CD14-positive monocyte (primary cell): ENCODE measurements around the gene KLHL42. TPM values are rescaled to one million over a fixed set of nuclear protein-coding genes. Genes with fewer than 3 reads are reported as not detected.

ENCODE experiments used
- DNase-seq, 3 donors: peaks; one replicate each; pipeline ENCODE4 v3.0.0-alpha.2; 2011 to 2022
- H2AFZ ChIP-seq: 2 replicates; pipeline ENCODE4 v1.6.0; 2012; ENCODE audit warnings: mild to moderate bottlenecking, low read depth, low read length, inconsistent platforms; ENCODE audit not compliant: insufficient read depth, poor library complexity, severe bottlenecking
- H3K27ac ChIP-seq, 2 donors: 1 replicate in 1 of 2; 2 replicates in 1 of 2; pipeline ENCODE4 v1.5.1; 2012 to 2013; ENCODE audit warnings: low read length in 2 of 2, control low read depth in 1 of 2, inconsistent platforms in 1 of 2, low read depth in 1 of 2, mild to moderate bottlenecking in 1 of 2
- H3K27me3 ChIP-seq, 2 donors: one replicate each; pipeline versions ENCODE4 v1.6.0 to v1.6.1; 2011 to 2013; ENCODE audit warnings: low read length in 2 of 2; ENCODE audit not compliant: control insufficient read depth in 2 of 2, insufficient read depth in 2 of 2
- H3K36me3 ChIP-seq, 2 donors: replicated peaks in 1 of 2; 1 replicate in 1 of 2; 2 replicates in 1 of 2; pipeline versions ENCODE4 v1.5.1 to v1.6.1; 2012 to 2013; ENCODE audit warnings: low read length in 2 of 2, control low read depth in 1 of 2, inconsistent platforms in 1 of 2, mild to moderate bottlenecking in 1 of 2; ENCODE audit not compliant: insufficient read depth in 2 of 2, control insufficient read depth in 1 of 2
- H3K4me1 ChIP-seq, 2 donors: 1 replicate in 1 of 2; 2 replicates in 1 of 2; pipeline versions ENCODE4 v1.5.1 to v1.6.1; 2012 to 2013; ENCODE audit warnings: low read length in 2 of 2, control low read depth in 1 of 2, inconsistent platforms in 1 of 2, mild to moderate bottlenecking in 1 of 2, moderate library complexity in 1 of 2; ENCODE audit not compliant: insufficient read depth in 2 of 2, control insufficient read depth in 1 of 2
- H3K4me2 ChIP-seq: replicated peaks from 2 replicates; pipeline ENCODE3; 2012; ENCODE audit warnings: low read length, moderate library complexity, mild to moderate bottlenecking; ENCODE audit not compliant: poor library complexity, severe bottlenecking; ENCODE audit errors: extremely low read depth
- H3K4me3 ChIP-seq, 3 experiments: fragments of 200-600 bp in 1 of 3; sonication (generic) in 1 of 3; replicated peaks in 1 of 3; 1 replicate in 2 of 3; 2 replicates in 1 of 3; pipeline ENCODE4 v1.5.1; 2011 to 2013; ENCODE audit warnings: low read length in 3 of 3, mild to moderate bottlenecking in 3 of 3, control low read depth in 2 of 3, low read depth in 2 of 3, inconsistent platforms in 1 of 3, moderate library complexity in 1 of 3
- H3K79me2 ChIP-seq: 2 replicates; pipeline ENCODE4 v1.6.0; 2012; ENCODE audit warnings: mild to moderate bottlenecking, control low read depth, inconsistent platforms, low read length, moderate library complexity; ENCODE audit not compliant: insufficient read depth
- H3K9ac ChIP-seq: 2 replicates; pipeline ENCODE4 v1.6.0; 2017; ENCODE audit warnings: low read length, mild to moderate bottlenecking; ENCODE audit not compliant: insufficient read depth, poor library complexity, severe bottlenecking
- H3K9me3 ChIP-seq, 2 donors: replicated peaks in 1 of 2; 1 replicate in 1 of 2; 2 replicates in 1 of 2; pipeline versions ENCODE4 v1.5.1 to v1.6.1; 2012 to 2013; ENCODE audit warnings: low read length in 2 of 2, control low read depth in 1 of 2; ENCODE audit not compliant: control insufficient read depth in 1 of 2, insufficient read depth in 1 of 2
- H4K20me1 ChIP-seq: 2 replicates; pipeline ENCODE4 v1.6.0; 2012; ENCODE audit warnings: mild to moderate bottlenecking, low read length, control low read depth, moderate library complexity; ENCODE audit not compliant: insufficient read depth
- H3K27ac Mint-ChIP-seq, 7 donors: one replicate each; pipeline ENCODE4 v1.8.0; 2020; ENCODE audit warnings: mild to moderate bottlenecking in 7 of 7, mixed read lengths in 7 of 7, moderate library complexity in 6 of 7, inconsistent platforms in 2 of 7
- H3K27me3 Mint-ChIP-seq, 3 donors: one replicate each; pipeline ENCODE4 v1.8.0; 2021 to 2022; ENCODE audit warnings: low read depth in 3 of 3, mild to moderate bottlenecking in 3 of 3, mixed read lengths in 3 of 3, moderate library complexity in 3 of 3, inconsistent platforms in 1 of 3
- H3K36me3 Mint-ChIP-seq, 2 donors: one replicate each; pipeline ENCODE4 v1.8.0; 2020; ENCODE audit warnings: mixed read lengths in 2 of 2, inconsistent platforms in 1 of 2, mild to moderate bottlenecking in 1 of 2
- H3K4me1 Mint-ChIP-seq: one replicate; pipeline ENCODE4 v1.8.0; 2020; ENCODE audit warnings: mild to moderate bottlenecking, mixed read lengths
- H3K4me3 Mint-ChIP-seq, 2 donors: one replicate each; pipeline ENCODE4 v1.8.0; 2020; ENCODE audit warnings: mild to moderate bottlenecking in 2 of 2, mixed read lengths in 2 of 2, moderate library complexity in 1 of 2
- H3K9me3 Mint-ChIP-seq, 7 donors: one replicate each; pipeline ENCODE4 v1.8.0; 2020 to 2022; ENCODE audit warnings: mixed read lengths in 7 of 7, mild to moderate bottlenecking in 6 of 7, moderate library complexity in 6 of 7, inconsistent platforms in 2 of 7
- CTCF ChIP-seq: fragments of 200-600 bp; IDR thresholded peaks from one replicate; pipeline ENCODE4 v1.8.0; 2022; ENCODE audit warnings: antibody characterized with exemption, mild to moderate bottlenecking
- WGBS: methylation state at CpG from one replicate; pipeline ENCODE4 v1.1.5; 2013; ENCODE audit warnings: missing lambda C conversion rate; ENCODE audit not compliant: insufficient coverage; 5-methylcytosine and 5-hydroxymethylcytosine counted together
- intact Hi-C, 2 donors: fragments of 100-400 bp; cut with micrococcal nuclease; formaldehyde crosslinking; loops; one replicate each; pipeline versions ENCODE4 v1.15.0 to v1.15.1; 2023
- polyA plus RNA-seq, 3 donors: library from polyadenylated mRNA; depleted of rRNA in 1 of 3; unstranded in 2 of 3; stranded (reverse) in 1 of 3; fragments of 300-500 nt in 2 of 3; fragments of >200 nt in 1 of 3; fragmentation: Illumina TruSeq in 2 of 3; gene quantifications; 1 replicate in 2 of 3; 2 replicates in 1 of 3; pipeline ENCODE4 v1.2.3, GENCODE V29; 2012 to 2021

Gene KLHL42
- polyA plus RNA-seq, 3 donors, result 4.1 to 9.9 (median 7.5) TPM

- Mint-ChIP-seq H3K27ac (no peak overlapping the region), H3K9me3 (peaks cover 0 to 3% (median 2%) of the 10 kb centered on the region in 7 donors), H3K4me3 (no peak overlapping the region), H3K27me3 (peaks cover 0 to 1% (median 0%) of the 10 kb centered on the region in 3 donors), H3K36me3 (no peaks in the 10 kb centered on the region), H3K4me1 (peaks cover 26% of the 10 kb centered on the region)
- intact Hi-C loops, result no loop called here
- no peak overlapping the region for H3K4me3 ChIP-seq
- H3K4me1 ChIP-seq, result peaks cover 8 to 11% of the 10 kb centered on the region in 2 donors
- peak overlapping the region; percentile 11 for H2AFZ ChIP-seq
- no peak overlapping the region for H3K4me2 ChIP-seq
- no peak overlapping the region for H3K27ac ChIP-seq
- no peaks in the 10 kb centered on the region for H3K9me3 ChIP-seq
- H3K27me3 ChIP-seq, result no peaks in the 10 kb centered on the region
- H4K20me1 ChIP-seq, result no peaks in the 10 kb centered on the region
- no peak for DNase-seq
- H3K79me2 ChIP-seq, result no peaks in the 10 kb centered on the region
- WGBS, result no CpG with 5 or more reads among the region's 2 CpGs
- no peak overlapping the region for H3K9ac ChIP-seq
- H3K36me3 ChIP-seq, result no peaks in the 10 kb centered on the region
- TF ChIP-seq CTCF, result no peak
Measured at GRCh38 chr12:27838543-27839185, 58.6 kb downstream of the KLHL42 start.

DNA sequence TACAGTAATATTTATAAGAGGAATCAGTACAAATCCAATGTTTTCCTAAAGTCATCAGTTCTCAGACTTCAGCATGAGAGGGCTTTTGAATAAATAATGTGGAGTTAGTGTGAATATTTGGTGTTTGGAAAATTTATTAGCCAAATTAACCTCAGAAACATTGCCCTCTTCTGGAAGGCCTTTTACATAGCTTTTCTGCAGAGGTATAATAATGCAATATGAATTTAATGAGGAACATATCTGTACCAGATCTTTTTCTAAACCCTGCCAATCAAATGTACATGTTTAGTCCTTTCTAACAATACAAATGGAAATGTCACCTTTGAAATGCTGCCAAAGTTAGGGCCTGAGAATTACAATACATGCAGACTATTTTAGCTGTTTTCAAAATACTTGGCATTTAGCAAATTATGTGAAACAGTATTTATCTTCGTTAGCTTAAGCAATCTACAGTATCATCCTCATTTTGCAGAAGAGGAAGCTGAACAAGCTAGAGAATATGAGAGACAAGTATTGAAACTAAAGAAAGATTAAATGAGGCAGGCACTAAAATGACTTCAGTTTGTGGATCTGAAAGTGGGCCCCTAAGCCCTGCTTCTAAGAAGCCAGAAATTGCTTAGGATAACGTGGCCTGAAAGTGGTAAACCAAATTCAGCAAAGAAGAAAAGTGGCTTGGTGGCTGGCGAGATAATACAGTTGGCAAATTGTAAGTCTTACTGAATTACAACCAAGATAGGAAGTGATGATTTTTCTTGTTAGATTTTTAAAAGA is 60.4 kb downstream of the KLHL42 start:
- peak overlapping the region in 1 of 2 donors; percentile 70 for H3K4me3 Mint-ChIP-seq
- H3K27me3 Mint-ChIP-seq, result peaks cover 0 to 5% (median 3%) of the 10 kb centered on the region in 3 donors
- peak; percentile 5 for TF ChIP-seq CTCF

More for the DNA sequence above, 60.4 kb downstream of the KLHL42 start:
- H3K9me3 ChIP-seq, result no peaks in the 10 kb centered on the region
- H3K4me3 ChIP-seq, result no peak overlapping the region
- peaks cover 8 to 11% of the 10 kb centered on the region in 2 donors for H3K4me1 ChIP-seq
- no peaks in the 10 kb centered on the region for H3K27me3 ChIP-seq
- intact Hi-C loops, result no loop called here
- Mint-ChIP-seq H3K9me3 (peaks cover 0 to 3% (median 0%) of the 10 kb centered on the region in 7 donors), H3K4me1 (peaks cover 26% of the 10 kb centered on the region), H3K27ac (peak overlapping the region in 5 of 7 donors; percentile 15 to 84 (median 75)), H3K36me3 (no peaks in the 10 kb centered on the region)
- H2AFZ ChIP-seq, result peak overlapping the region; percentile 60
- H3K27ac ChIP-seq, result peak overlapping the region in 1 of 2 donors; percentile 44
- H4K20me1 ChIP-seq, result no peaks in the 10 kb centered on the region
- H3K36me3 ChIP-seq, result no peaks in the 10 kb centered on the region
- WGBS, result 10% methylated on average over 2 of the region's 3 CpGs
- H3K9ac ChIP-seq, result no peak overlapping the region
- H3K79me2 ChIP-seq, result no peaks in the 10 kb centered on the region
- H3K4me2 ChIP-seq, result peak overlapping the region; percentile 35
- no peak for DNase-seq
